Transverse colon (tissue), 4 donors: ENCODE measurements around the gene DVL1. TPM values are rescaled to one million over a fixed set of nuclear protein-coding genes. Genes with fewer than 3 reads are reported as not detected.

Experiments used
- DNase-seq: peaks from one replicate; pipeline ENCODE4 v3.0.0-alpha.2; 2019
- H3K27ac ChIP-seq, 4 donors: fragments of 200-600 bp; sonication (generic); 2 replicates each; pipeline ENCODE4 v1.5.1; 2016 to 2018; ENCODE audit warnings: inconsistent platforms in 4 of 4
- H3K27me3 ChIP-seq: fragments of 200-600 bp; sonication (generic); 2 replicates; pipeline ENCODE4 v1.5.1; 2017; ENCODE audit warnings: inconsistent platforms
- H3K36me3 ChIP-seq, 4 donors: fragments of 200-600 bp; sonication (generic); 2 replicates each; pipeline ENCODE4 v1.5.1; 2017 to 2019; ENCODE audit warnings: inconsistent platforms in 4 of 4
- H3K4me1 ChIP-seq, 4 donors: fragments of 200-600 bp; sonication (generic); 2 replicates each; pipeline ENCODE4 v1.5.1; 2017 to 2020; ENCODE audit warnings: inconsistent platforms in 4 of 4
- H3K4me3 ChIP-seq, 4 donors: fragments of 200-600 bp; sonication (generic); 1 replicate in 1 of 4; 2 replicates in 3 of 4; pipeline versions ENCODE4 v1.5.1 to v1.6.1; 2017 to 2019; ENCODE audit warnings: inconsistent platforms in 4 of 4
- H3K9me3 ChIP-seq, 2 donors: fragments of 200-600 bp; sonication (generic); 2 replicates each; pipeline ENCODE4 v1.5.1; 2017 to 2019; ENCODE audit warnings: inconsistent platforms in 2 of 2
- EP300 ChIP-seq: sonication (generic); formaldehyde crosslinking; IDR thresholded peaks from one replicate; pipeline ENCODE4 v1.6.1; 2017; ENCODE audit warnings: antibody characterized with exemption, low read depth
- POLR2A ChIP-seq: fragments of 450-650 bp; IDR thresholded peaks from one replicate; pipeline ENCODE4 v1.6.1; 2016; ENCODE audit warnings: antibody characterized with exemption, mild to moderate bottlenecking, moderate library complexity
- POLR2AphosphoS5 ChIP-seq, 3 donors: sonication (generic); formaldehyde crosslinking; IDR thresholded peaks; one replicate each; pipeline ENCODE4 v1.6.1; 2016; ENCODE audit warnings: antibody characterized with exemption in 3 of 3
- WGBS, 2 donors: methylation state at CpG; one replicate each; pipeline ENCODE4 v1.1.5; 2018; ENCODE audit warnings: low coverage in 1 of 2; 5-methylcytosine and 5-hydroxymethylcytosine counted together
- in situ Hi-C, 4 donors: fragments of 200-750 bp; cut with MboI; loops; one replicate each; pipeline versions ENCODE4 v1.15.0 to v1.15.1; 2017; ENCODE audit warnings: low sequenced_read_pairs in 3 of 4, low pct_ligation_motif_present in 1 of 4, low pct_unique_long_range_greater_than_20kb in 1 of 4
- intact Hi-C: fragments of 100-400 bp; cut with DNase I; formaldehyde crosslinking; loops from one replicate; pipeline ENCODE4 v1.15.1; 2023; ENCODE audit warnings: low total_unique reads
- total RNA-seq, 4 donors: library from RNA; depleted of rRNA; stranded (reverse); fragments of >200 nt; gene quantifications; one replicate each; pipeline ENCODE4 v1.1.0, GENCODE V29; 2016
- TF ChIP-seq, protein P1 (sequence below), 5 experiments: fragments of 200-600 bp in 3 of 5; fragments of 450-650 bp in 2 of 5; sonication (generic) in 3 of 5; IDR thresholded peaks; 1 replicate in 2 of 5; 2 replicates in 3 of 5; pipeline ENCODE4 v1.5.1; 2016 to 2017; ENCODE audit warnings: antibody characterized with exemption in 5 of 5, inconsistent platforms in 3 of 5, mild to moderate bottlenecking in 2 of 5, moderate library complexity in 1 of 5

The DVL1 gene
- total RNA-seq, 4 donors from 2014 or later: 103 to 182 (median 115) TPM

GRCh38 chr1:1359308-1359663, 10.1 kb upstream of the DVL1 start:
- TF ChIP-seq POLR2AphosphoS5 (IDR thresholded peaks at IDR 0.05) (no peak), POLR2A (no peak), EP300 (no peak)
- TF ChIP-seq, protein P1, sequence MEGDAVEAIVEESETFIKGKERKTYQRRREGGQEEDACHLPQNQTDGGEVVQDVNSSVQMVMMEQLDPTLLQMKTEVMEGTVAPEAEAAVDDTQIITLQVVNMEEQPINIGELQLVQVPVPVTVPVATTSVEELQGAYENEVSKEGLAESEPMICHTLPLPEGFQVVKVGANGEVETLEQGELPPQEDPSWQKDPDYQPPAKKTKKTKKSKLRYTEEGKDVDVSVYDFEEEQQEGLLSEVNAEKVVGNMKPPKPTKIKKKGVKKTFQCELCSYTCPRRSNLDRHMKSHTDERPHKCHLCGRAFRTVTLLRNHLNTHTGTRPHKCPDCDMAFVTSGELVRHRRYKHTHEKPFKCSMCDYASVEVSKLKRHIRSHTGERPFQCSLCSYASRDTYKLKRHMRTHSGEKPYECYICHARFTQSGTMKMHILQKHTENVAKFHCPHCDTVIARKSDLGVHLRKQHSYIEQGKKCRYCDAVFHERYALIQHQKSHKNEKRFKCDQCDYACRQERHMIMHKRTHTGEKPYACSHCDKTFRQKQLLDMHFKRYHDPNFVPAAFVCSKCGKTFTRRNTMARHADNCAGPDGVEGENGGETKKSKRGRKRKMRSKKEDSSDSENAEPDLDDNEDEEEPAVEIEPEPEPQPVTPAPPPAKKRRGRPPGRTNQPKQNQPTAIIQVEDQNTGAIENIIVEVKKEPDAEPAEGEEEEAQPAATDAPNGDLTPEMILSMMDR (IDR thresholded peaks at IDR 0.05): no peak
- Histone ChIP-seq H3K27me3 (peaks cover 54% of the 10 kb centered on the region), H3K4me3 (no peak overlapping the region), H3K36me3 (no peaks in the 10 kb centered on the region), H3K9me3 (no peaks in the 10 kb centered on the region), H3K27ac (peak overlapping the region; percentile 86 to 92 (median 89)), H3K4me1 (peaks cover 15 to 66% (median 34%) of the 10 kb centered on the region in 4 donors)
- intact Hi-C loops (no loop called here), in situ Hi-C loops (no loop called here)
- WGBS, 2 donors: 46 to 50% methylated on average over 4 to 6 of the region's 6 CpGs
- no peak for DNase-seq

DNA sequence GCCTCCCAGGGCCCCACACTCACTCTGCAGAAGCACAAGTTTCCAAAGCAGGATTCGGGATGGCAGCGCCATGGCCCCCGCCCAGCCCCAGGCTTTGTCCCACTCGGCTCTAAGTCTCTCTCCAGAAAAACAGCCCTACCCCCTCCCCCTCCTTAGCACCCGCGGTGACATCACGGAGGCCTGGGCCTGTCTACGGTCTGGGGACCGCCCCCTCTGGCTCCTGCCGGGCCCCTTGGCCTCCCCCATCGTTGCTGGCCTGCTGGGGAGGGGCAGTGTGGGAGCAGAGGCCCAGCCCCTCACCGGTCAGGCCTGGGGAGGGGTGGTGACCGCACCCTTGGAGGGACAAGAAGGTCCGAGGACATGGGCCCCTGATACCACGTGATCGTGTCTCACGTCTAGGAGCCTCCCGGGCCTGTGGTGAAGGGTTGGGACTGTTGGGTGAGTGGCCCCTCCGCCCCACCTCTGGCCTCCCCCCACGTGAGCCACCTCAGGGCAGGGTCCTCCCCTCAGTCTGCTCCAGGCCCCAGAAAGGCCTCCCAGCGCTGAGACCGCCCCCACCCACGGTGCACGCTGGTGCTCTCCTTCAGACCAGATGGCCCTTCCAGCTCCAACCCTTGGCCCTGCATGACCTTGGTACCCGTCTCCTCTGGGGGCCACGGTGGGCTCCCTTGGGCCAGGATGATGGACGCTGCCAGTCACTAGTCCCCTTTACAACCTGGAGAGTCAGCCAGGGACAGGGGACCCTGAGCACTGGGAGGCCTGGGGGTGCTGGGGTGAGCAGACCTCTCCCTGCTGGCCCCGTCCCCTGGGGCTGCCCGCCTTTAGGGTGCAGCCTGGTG, 9.4 kb upstream of the DVL1 start, which contains the start of gene MXRA8:
TSS of gene MXRA8 (minus strand) at position 123 of the 839 bp plus-strand sequence. CDS start at position 72, 51 bp downstream.
- no peaks in the 10 kb centered on the region for H3K9me3 ChIP-seq
- peak within 1 kb of the TSS; percentile 86 to 92 (median 89) for H3K27ac ChIP-seq
- H3K36me3 ChIP-seq: no peaks in the 10 kb centered on the region
- 12% methylated on average over 14 of the region's 29 CpGs; no CpG with 5 or more reads in 1 of the 2 donors for WGBS, 2 donors
- peak; percentile 68 for DNase-seq
- peaks cover 61% of the 10 kb centered on the region for H3K27me3 ChIP-seq
- TF ChIP-seq EP300 (no peak), POLR2A (peak; percentile 33), POLR2AphosphoS5 (IDR thresholded peaks at IDR 0.05) (peak; percentile 26 to 71 (median 62))
- TF ChIP-seq, protein P1 (IDR thresholded peaks at IDR 0.05): no peak
- in situ Hi-C loops: no loop called here
- peak within 1 kb of the TSS; percentile 19 to 54 (median 40) for H3K4me3 ChIP-seq
- intact Hi-C loops: no loop called here
- H3K4me1 ChIP-seq: peaks cover 16 to 70% (median 37%) of the 10 kb centered on the region in 4 donors

DNA sequence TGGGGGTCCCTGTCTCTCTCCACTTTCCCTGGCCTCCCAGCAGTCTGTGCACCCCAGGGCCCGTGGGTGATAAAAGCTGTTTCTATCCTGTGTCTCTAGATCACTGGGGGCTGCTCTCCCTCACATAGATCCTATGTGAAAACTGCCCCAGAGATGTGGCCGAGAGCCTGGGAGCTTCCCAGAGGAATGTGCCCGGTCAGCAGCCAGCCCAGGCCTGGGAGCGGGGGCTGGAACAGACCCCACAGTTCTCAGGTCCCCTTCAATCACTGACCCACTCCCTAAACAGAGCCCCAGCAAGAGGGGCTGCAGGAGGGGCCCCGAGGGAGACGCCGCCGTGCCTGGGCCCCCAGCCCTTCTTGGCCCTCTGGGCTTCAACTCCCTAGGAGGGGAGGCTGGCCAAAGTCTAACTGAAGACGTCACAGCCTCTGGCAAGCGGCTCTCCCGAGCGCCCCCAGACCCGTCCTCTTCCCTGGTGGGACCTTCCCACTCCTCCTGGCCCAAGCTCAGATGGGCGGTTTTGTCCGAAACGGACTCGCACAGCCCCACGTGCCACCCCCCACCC, 8.7 kb upstream of the DVL1 start:
- WGBS, 2 donors: 26% methylated on average over 17 of the region's 18 CpGs; no CpG with 5 or more reads in 1 of the 2 donors
- H3K27ac ChIP-seq: peak overlapping the region; percentile 86 to 92 (median 89)
- H3K27me3 ChIP-seq: peaks cover 68% of the 10 kb centered on the region

More for the DNA sequence above, 8.7 kb upstream of the DVL1 start:
- Histone ChIP-seq H3K9me3 (no peaks in the 10 kb centered on the region), H3K4me1 (peaks cover 23 to 76% (median 40%) of the 10 kb centered on the region in 4 donors), H3K36me3 (no peaks in the 10 kb centered on the region), H3K4me3 (peak overlapping the region; percentile 15 to 54 (median 40))
- DNase-seq: no peak
- in situ Hi-C loops (no loop called here), intact Hi-C loops (loop anchor here (2.0 kb wide), 1 partner anchor 17 kb away; the partner anchor contains the start of gene AURKAIP1)
- TF ChIP-seq, protein P1 (IDR thresholded peaks at IDR 0.05): no peak
